HEK293T (cell line): ENCODE measurements around the gene RPS29.

Experiments
- CTCF ChIA-PET: fragments of 350-600 bp; formaldehyde crosslinking; extraction: SDS; loops from one replicate; lab custom pipeline; 2021; ENCODE audit warnings: antibody characterized with exemption, inconsistent platforms; lab: Yijun Ruan, JAX
- POLR2A ChIA-PET: fragments of 350-600 bp; formaldehyde crosslinking; extraction: SDS; loops from one replicate; lab custom pipeline; 2020; ENCODE audit warnings: antibody characterized with exemption, inconsistent platforms; lab: Yijun Ruan, JAX
- DNase-seq: peaks from one replicate; pipeline ENCODE4 v3.0.0; 2012; ENCODE audit warnings: mixed read lengths; ENCODE audit errors: extremely low spot score
- ARNT ChIP-seq: fragments of 450-650 bp; IDR thresholded peaks from 2 replicates; pipeline ENCODE4 v1.6.1; 2017; ENCODE audit warnings: mild to moderate bottlenecking
- BHLHE40 ChIP-seq: fragments of 450-650 bp; IDR thresholded peaks from 2 replicates; pipeline ENCODE4 v1.6.1; 2016; ENCODE audit warnings: mild to moderate bottlenecking, moderate library complexity, borderline replicate concordance
- CTBP1 ChIP-seq: fragments of 450-650 bp; IDR thresholded peaks from 2 replicates; pipeline ENCODE4 v1.6.1; 2016; ENCODE audit warnings: borderline replicate concordance
- ELF4 ChIP-seq: fragments of 450-650 bp; IDR thresholded peaks from 2 replicates; pipeline ENCODE4 v1.6.1; 2017; ENCODE audit warnings: antibody characterized with exemption
- FOXA1 ChIP-seq: fragments of 450-650 bp; IDR thresholded peaks from 2 replicates; pipeline ENCODE4 v1.6.1; 2016; ENCODE audit warnings: mild to moderate bottlenecking
- FOXK2 ChIP-seq: fragments of 450-650 bp; IDR thresholded peaks from 2 replicates; pipeline ENCODE4 v1.6.1; 2016; ENCODE audit warnings: mild to moderate bottlenecking
- FOXM1 ChIP-seq: fragments of 450-650 bp; IDR thresholded peaks from 2 replicates; pipeline ENCODE4 v1.6.1; 2017; ENCODE audit warnings: mild to moderate bottlenecking, borderline replicate concordance
- HDGF ChIP-seq: fragments of 450-650 bp; IDR thresholded peaks from 2 replicates; pipeline ENCODE4 v1.6.1; 2017; ENCODE audit warnings: antibody characterized with exemption, borderline replicate concordance
- L3MBTL2 ChIP-seq: fragments of 450-650 bp; conservative IDR thresholded peaks from 2 replicates; pipeline ENCODE4 v1.6.1; 2016; ENCODE audit warnings: mild to moderate bottlenecking
- LEF1 ChIP-seq: fragments of 450-650 bp; IDR thresholded peaks from 2 replicates; pipeline ENCODE4 v1.6.1; 2017; ENCODE audit warnings: mild to moderate bottlenecking, borderline replicate concordance
- NFRKB ChIP-seq: fragments of 450-650 bp; IDR thresholded peaks from 2 replicates; pipeline ENCODE4 v1.6.1; 2016; ENCODE audit warnings: mild to moderate bottlenecking, moderate library complexity
- PKNOX1 ChIP-seq: fragments of 450-650 bp; IDR thresholded peaks from 2 replicates; pipeline ENCODE4 v1.6.1; 2016
- SP1 ChIP-seq: fragments of 450-650 bp; IDR thresholded peaks from 2 replicates; pipeline ENCODE4 v1.6.1; 2017
- SUZ12 ChIP-seq: fragments of 450-650 bp; IDR thresholded peaks from 2 replicates; pipeline ENCODE4 v1.6.1; 2016; ENCODE audit warnings: mild to moderate bottlenecking
- TARDBP ChIP-seq: fragments of 450-650 bp; IDR thresholded peaks from 2 replicates; pipeline ENCODE4 v1.6.1; 2016
- ZNF384 ChIP-seq: fragments of 450-650 bp; IDR thresholded peaks from 2 replicates; pipeline ENCODE4 v1.6.1; 2016

The RPS29 gene

GRCh38 chr14:49582113-49582977, 3.8 kb downstream of the RPS29 start:
- ChIA-PET CTCF (interaction anchor here (0.5 kb wide), 1 partner anchor 115 kb away, joined by 5 read pairs; no protein-coding TSS in a partner anchor), POLR2A (interaction anchor here (1.2 kb wide), 1 partner anchor 13 kb away, joined by 3 read pairs; no protein-coding TSS in a partner anchor)
- no peak for DNase-seq
- TF ChIP-seq ELF4 = peak; percentile 35
- no peak for TF ChIP-seq SP1

GRCh38 chr14:49581209-49582112, 4.7 kb downstream of the RPS29 start:
- DNase-seq = no peak
- TF ChIP-seq FOXA1 (no peak), ZNF384 (no peak), LEF1 (no peak), L3MBTL2 (no peak), SUZ12 (no peak), ARNT (no peak)
- POLR2A ChIA-PET = interaction anchor here (1.2 kb wide), 1 partner anchor 14 kb away, joined by 3 read pairs; no protein-coding TSS in a partner anchor
- CTCF ChIA-PET = interaction anchor here (0.5 to 0.6 kb wide), 2 partner anchors 114 to 459 kb away, joined by 3 to 5 read pairs; no protein-coding TSS in a partner anchor

GRCh38 chr14:49579841-49580240, 6.3 kb downstream of the RPS29 start:
- TF ChIP-seq LEF1 = no peak
- TF ChIP-seq SP1 = no peak
- DNase-seq = no peak
- ChIA-PET CTCF (interaction anchor here (0.7 kb wide), 1 partner anchor 761 kb away, joined by 3 read pairs; no protein-coding TSS in a partner anchor), POLR2A (interaction anchor here (1.2 to 1.3 kb wide), 2 partner anchors 41 to 54 kb away, joined by 3 to 4 read pairs; partner anchors contain the start of genes MGAT2 and RPL36AL)

GRCh38 chr14:49578141-49578540, 8.0 kb downstream of the RPS29 start:
- CTCF ChIA-PET = interaction anchor here (0.5 kb wide), 1 partner anchor 209 kb away, joined by 3 read pairs; no protein-coding TSS in a partner anchor
- POLR2A ChIA-PET = interaction anchor here (1.0 to 1.4 kb wide), 2 partner anchors 8 to 42 kb away, joined by 3 to 5 read pairs; partner anchors contain the start of genes RPL36AL and RPS29
- TF ChIP-seq FOXM1 (no peak), PKNOX1 (no peak), ARNT (no peak), TARDBP (no peak), CTBP1 (no peak), NFRKB (no peak)
- DNase-seq = no peak

- DNase-seq = no peak
- no peak for TF ChIP-seq L3MBTL2
- ChIA-PET CTCF (no interaction called here), POLR2A (no interaction called here)
These were observed 12.1 kb downstream of the RPS29 start for GRCh38 chr14:49574038-49574437.

- TF ChIP-seq FOXM1 = no peak
- ChIA-PET POLR2A (no interaction called here), CTCF (no interaction called here)
- DNase-seq = no peak
These were observed 16.9 kb downstream of the RPS29 start for GRCh38 chr14:49569281-49569680.

- ChIA-PET CTCF (interaction anchor here (0.6 kb wide), 1 partner anchor 88 kb away, joined by 4 read pairs; no protein-coding TSS in a partner anchor), POLR2A (interaction anchor here (1.2 to 2.0 kb wide), 2 partner anchors 16 to 20 kb away, joined by 3 to 10 read pairs; partner anchors contain the start of gene RPS29)
- TF ChIP-seq HDGF (no peak), LEF1 (no peak), TARDBP (no peak), NFRKB (no peak), FOXA1 (no peak), SUZ12 (no peak), ARNT (no peak), L3MBTL2 (no peak), ZNF384 (no peak), ELF4 (no peak), BHLHE40 (no peak), CTBP1 (no peak), FOXM1 (no peak), SP1 (no peak), PKNOX1 (no peak), FOXK2 (no peak)
- DNase-seq = no peak
These were observed 19.5 kb downstream of the RPS29 start for GRCh38 chr14:49566714-49567113.
